ENCODE measurements around the gene ZCCHC17. TPM values are rescaled to one million over a fixed set of nuclear protein-coding genes. Genes with fewer than 3 reads are reported as not detected.

Gene ZCCHC17
- total and polyA plus RNA-seq, 10 donors: 16.1 to 31.7 (median 20.3) TPM

- Histone ChIP-seq H3K9me3 (no peaks in the 10 kb centered on the region), H3K4me1 (peaks cover 0 to 8% (median 0%) of the 10 kb centered on the region in 6 donors), H3K36me3 (peaks cover 0 to 52% (median 14%) of the 10 kb centered on the region in 6 donors), H3K27ac (no peak overlapping the region), H3K27me3 (replicated peaks in 1 of 7) (no peaks in the 10 kb centered on the region), H3K4me3 (no peak overlapping the region)
- DNase-seq: no peak
- TF ChIP-seq CTCF (IDR thresholded peaks at IDR 0.05 in 8 of 11, conservative IDR thresholded peaks at IDR 0.05 in 3 of 11) (peak in 5 of 11 experiments; percentile 20 to 26 (median 23)), POLR2AphosphoS5 (IDR thresholded peaks at IDR 0.05) (no peak)
- intact Hi-C loops (cut with DNase I; ENCODE audit: low total_unique reads): no loop called here
Observed at GRCh38 chr1:31335007-31335406, 38.2 kb downstream of the ZCCHC17 start.

GRCh38 chr1:31336687-31337467 is 40.0 kb downstream of the ZCCHC17 start:
- Histone ChIP-seq H3K4me3 (no peak overlapping the region), H3K27ac (no peak overlapping the region), H3K4me1 (peaks cover 0 to 8% (median 0%) of the 10 kb centered on the region in 6 donors), H3K36me3 (peaks cover 0 to 61% (median 14%) of the 10 kb centered on the region in 6 donors), H3K9me3 (no peaks in the 10 kb centered on the region), H3K27me3 (replicated peaks in 1 of 7) (no peaks in the 10 kb centered on the region)
- WGBS, 5 donors: 85 to 91% (median 88%) methylated on average over 10 of the region's 10 CpGs
- intact Hi-C loops (cut with DNase I; ENCODE audit: low total_unique reads): no loop called here
- DNase-seq: no peak
- TF ChIP-seq POLR2A (IDR thresholded peaks at IDR 0.05) (no peak), POLR2AphosphoS5 (IDR thresholded peaks at IDR 0.05) (no peak), CTCF (IDR thresholded peaks at IDR 0.05 in 8 of 11, conservative IDR thresholded peaks at IDR 0.05 in 3 of 11) (no peak)

GRCh38 chr1:31344503-31344902 is 47.7 kb downstream of the ZCCHC17 start:
- H3K4me1 ChIP-seq: peaks cover 0 to 5% (median 0%) of the 10 kb centered on the region in 6 donors
- no peak for DNase-seq
- TF ChIP-seq CTCF (IDR thresholded peaks at IDR 0.05 in 8 of 11, conservative IDR thresholded peaks at IDR 0.05 in 3 of 11) (no peak), POLR2A (IDR thresholded peaks at IDR 0.05) (no peak), POLR2AphosphoS5 (IDR thresholded peaks at IDR 0.05) (no peak)
- H3K27ac ChIP-seq: no peak overlapping the region
- intact Hi-C loops (cut with DNase I; ENCODE audit: low total_unique reads): no loop called here
- 0 to 96% (median 42%) methylated on average over 1 of the region's 1 CpG for WGBS, 5 donors
- H3K9me3 ChIP-seq: no peaks in the 10 kb centered on the region
- no peaks in the 10 kb centered on the region for H3K27me3 ChIP-seq (replicated peaks in 1 of 7)
- no peak overlapping the region for H3K4me3 ChIP-seq
- peaks cover 0 to 99% (median 35%) of the 10 kb centered on the region in 6 donors for H3K36me3 ChIP-seq

GRCh38 chr1:31345635-31346034 is 48.8 kb downstream of the ZCCHC17 start:
- Histone ChIP-seq H3K9me3 (no peaks in the 10 kb centered on the region), H3K27ac (no peak overlapping the region), H3K36me3 (peaks cover 0 to 99% (median 42%) of the 10 kb centered on the region in 6 donors), H3K4me1 (peaks cover 0 to 5% (median 0%) of the 10 kb centered on the region in 6 donors), H3K4me3 (no peak overlapping the region), H3K27me3 (replicated peaks in 1 of 7) (no peaks in the 10 kb centered on the region)
- no peak for DNase-seq
- intact Hi-C loops (cut with DNase I; ENCODE audit: low total_unique reads): no loop called here
- TF ChIP-seq CTCF (IDR thresholded peaks at IDR 0.05 in 8 of 11, conservative IDR thresholded peaks at IDR 0.05 in 3 of 11): no peak
- TF ChIP-seq POLR2AphosphoS5 (IDR thresholded peaks at IDR 0.05): no peak
- 89 to 97% (median 93%) methylated on average over 2 of the region's 2 CpGs for WGBS, 5 donors

Measured in spleen (tissue), 11 donors.